C4-2B (cell line): ENCODE results near the gene MMP27.

Experiments
- CTCF ChIP-seq: fragments of 450-650 bp; conservative IDR thresholded peaks from 2 replicates; pipeline ENCODE4 v1.5.1; 2017; ENCODE audit warnings: mild to moderate bottlenecking
- ZFX ChIP-seq: fragments of 450-650 bp; IDR thresholded peaks from 2 replicates; pipeline ENCODE4 v1.6.1; 2017

- TF ChIP-seq CTCF (no peak), ZFX (no peak)
Measured at GRCh38 chr11:102753267-102753666, 47.7 kb upstream of the MMP27 start.
